Activated CD4-positive, alpha-beta T cell treated with anti-CD3 and anti-CD28 coated beads for 1 hour (primary cell): ENCODE measurements around the gene B3GALNT2.
A peak's percentile ranks its signal among the peaks of the same experiment; 100 is the strongest.

Source experiments
- DNase-seq: peaks from one replicate; pipeline ENCODE4 v3.0.0-alpha.2; 2020

Gene B3GALNT2

DNA sequence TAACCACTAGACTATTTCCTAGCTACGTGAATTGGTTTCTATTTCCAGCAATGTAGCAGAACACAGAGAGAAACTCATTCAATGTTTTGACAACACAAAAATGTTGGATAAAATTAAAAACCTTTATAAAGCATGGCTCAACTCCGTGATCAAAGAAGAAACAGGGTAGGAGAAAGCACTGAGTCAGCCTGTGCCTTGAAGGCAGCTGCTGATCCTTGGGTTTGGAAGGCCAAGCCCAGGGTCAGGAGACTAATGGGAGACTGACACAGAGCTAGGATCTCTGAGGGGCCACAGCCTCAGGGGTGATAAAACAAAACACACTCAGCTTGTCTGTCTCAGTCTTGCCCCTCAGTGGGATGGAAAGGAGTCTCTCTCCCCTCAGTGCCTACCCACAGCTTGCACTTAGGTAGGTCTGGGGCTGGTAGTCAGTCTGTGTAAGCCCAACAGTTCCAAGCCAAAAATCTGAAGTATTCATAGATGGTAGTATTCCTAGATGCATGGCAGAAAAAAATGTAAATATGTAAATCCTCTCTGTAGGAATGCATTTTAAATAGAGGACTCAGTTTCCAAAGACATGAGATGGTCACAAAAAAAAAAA lies 53.3 kb downstream of the B3GALNT2 start:
- DNase-seq = no peak

GRCh38 chr1:235450433-235450832 lies 53.8 kb downstream of the B3GALNT2 start:
- no peak for DNase-seq

- DNase-seq = no peak
Observed at GRCh38 chr1:235448616-235449015, 55.6 kb downstream of the B3GALNT2 start.

GRCh38 chr1:235442788-235443429 lies 61.3 kb downstream of the B3GALNT2 start:
- DNase-seq = no peak

GRCh38 chr1:235441159-235441685 lies 63.0 kb downstream of the B3GALNT2 start:
- no peak for DNase-seq

DNA sequence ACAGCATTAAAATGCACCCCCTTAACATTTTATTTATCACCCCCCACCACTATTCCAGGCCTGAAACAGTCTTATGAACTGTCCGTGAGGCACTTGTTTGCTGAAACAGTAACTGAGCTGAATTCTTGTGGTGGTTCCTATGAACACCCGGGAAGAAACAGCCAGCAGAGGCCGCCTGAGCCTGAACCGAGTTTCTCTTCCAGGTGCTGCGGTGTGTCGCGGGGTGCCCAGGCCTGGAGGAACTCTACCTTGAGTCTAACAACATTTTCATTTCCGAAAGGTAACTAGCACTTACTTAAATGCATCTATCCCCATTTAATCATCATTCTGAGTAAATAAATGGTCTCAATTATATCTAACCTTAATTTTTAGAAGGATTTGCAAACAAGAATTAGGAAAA lies 70.3 kb downstream of the B3GALNT2 start:
- no peak for DNase-seq

DNA sequence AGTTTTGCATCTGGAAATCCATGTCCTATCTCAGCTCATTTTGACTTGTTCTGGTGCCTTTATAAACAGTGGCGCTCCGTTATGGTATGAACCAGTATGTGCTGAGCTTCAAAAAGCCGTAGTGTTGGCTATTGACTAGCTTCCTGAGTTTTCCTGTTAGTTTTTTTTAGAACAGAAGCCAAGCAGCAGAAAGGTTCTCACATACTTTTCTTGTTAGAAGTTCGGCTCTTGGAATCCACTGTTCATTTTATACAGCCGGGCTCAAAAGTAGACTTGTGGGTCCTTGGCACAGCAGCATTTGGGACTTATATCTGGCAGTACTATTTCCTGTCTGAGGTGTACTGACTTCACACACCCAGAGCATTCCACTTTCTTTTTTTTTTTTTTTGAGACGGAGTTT lies 73.3 kb downstream of the B3GALNT2 start:
- no peak for DNase-seq

DNA sequence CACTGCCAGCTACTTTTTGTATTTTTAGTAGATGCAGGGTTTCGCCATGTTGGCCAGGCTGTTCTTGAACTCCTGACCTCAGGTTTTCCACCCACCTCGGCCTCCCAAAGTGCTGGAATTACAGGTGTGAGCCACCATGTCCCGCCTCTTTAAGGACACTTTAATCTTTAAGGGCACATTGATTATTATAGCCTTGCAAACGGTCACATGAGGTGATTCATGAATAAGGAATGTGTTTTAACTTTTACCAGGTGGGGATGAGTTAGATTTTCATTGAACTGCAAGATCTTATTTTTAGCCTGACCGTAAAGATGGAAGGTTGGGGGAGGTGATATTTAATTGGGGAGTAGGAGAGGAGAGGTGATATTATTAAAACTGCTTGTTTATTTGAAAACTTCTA lies 75.1 kb downstream of the B3GALNT2 start:
- no peak for DNase-seq

DNA sequence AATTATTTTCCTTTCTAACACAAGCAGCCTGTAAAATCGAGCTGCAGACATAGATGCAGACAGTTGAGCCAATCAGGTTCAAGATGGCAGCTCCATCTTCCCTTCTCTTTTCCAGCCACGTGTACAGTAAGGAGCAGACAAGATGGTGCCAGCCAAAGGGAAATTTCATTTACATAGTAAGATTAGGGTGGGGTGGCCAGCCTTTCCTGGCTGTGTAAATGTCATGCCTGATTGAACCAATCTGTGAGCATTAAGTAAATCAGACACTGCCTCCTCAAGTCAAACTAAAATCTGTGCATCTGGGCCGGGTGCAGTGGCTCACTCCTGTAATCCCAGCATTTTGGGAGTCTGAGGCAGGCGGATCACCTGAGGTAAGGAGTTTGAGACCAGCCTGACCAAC lies 76.8 kb downstream of the B3GALNT2 start:
- DNase-seq = no peak

- no peak for DNase-seq
Observed at GRCh38 chr1:235426680-235427079, 77.6 kb downstream of the B3GALNT2 start.

DNA sequence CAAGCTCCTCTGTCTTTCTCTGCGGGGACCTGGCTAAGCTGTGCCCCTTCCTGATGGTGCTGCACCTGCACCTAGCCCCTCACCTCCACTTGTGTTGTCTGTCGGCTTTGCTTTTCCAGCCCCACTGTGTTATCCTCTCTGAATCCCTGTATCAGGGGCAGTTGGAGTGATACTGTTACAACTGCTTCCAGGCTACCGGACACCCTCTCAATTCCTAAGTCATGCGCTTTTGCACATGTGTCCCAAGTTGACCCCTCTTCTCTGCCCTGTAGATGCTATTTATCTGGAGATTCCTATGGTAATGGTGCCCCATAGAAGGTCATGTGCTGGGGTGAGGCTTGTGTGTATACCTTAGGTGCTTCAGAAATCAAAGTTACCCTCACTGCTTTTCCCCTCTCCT lies 78.1 kb downstream of the B3GALNT2 start:
- no peak for DNase-seq

DNA sequence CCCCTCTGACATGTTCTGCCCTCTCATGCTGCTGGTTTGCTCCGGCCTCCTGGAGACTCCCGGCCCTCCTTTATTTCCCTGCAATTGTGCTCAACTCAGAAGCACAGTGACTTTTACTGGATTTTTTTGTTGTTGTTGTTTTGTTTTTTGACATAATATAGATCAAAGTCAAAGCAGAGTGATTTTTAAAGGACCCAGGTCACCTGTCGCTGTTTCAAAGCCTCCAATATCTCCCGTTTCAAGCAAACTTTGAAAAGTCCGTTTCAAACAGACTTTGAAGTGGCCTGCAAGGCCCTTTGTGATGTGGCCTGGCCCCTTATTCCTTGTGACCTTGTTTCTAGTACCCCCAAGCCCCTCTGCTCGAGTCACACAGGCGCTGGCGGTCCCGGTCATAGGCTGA lies 78.9 kb downstream of the B3GALNT2 start:
- DNase-seq = no peak

DNA sequence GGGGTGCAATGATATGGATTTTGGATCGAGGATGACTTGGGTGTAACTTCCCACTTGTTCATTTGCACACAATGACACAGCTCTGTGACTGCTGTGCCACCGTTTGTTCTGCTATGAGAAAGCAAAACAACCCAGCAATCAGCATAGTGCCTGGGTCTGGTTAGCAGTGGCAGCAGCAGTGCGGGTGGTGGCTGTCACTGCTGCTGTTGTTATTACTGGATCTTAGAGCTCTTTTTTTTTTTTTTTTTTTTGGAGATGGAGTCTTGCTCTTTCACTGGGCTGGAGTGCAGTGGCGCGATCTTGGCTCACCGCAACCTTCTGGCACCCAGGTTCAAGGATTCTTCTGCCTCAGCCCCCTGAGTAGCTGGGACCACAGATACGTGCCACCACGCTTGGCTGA lies 80.2 kb downstream of the B3GALNT2 start:
- DNase-seq = no peak

DNA sequence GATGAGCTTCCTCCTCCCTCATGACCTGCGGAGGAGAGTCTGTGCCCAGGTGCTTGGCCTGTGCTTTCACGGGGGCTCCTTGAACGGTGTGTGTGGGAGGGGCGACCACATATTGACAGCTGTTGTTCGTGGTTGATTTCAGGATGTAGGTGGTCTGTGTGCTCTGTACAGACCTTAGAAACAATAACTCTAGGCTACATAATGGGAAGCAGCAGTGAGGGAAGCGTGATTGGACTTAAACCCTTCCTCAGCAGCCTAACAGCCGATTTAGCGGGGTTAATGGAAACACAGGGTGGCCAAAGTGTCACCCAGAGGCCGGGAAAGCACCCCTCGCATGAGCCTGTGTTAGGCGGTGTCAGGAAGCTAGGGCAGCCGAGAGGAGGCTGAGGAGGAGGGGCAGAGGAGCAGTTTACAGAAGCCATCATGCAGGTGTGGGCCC lies 81.0 kb downstream of the B3GALNT2 start:
- no peak for DNase-seq

GRCh38 chr1:235421751-235422150 lies 82.5 kb downstream of the B3GALNT2 start:
- DNase-seq = no peak

DNA sequence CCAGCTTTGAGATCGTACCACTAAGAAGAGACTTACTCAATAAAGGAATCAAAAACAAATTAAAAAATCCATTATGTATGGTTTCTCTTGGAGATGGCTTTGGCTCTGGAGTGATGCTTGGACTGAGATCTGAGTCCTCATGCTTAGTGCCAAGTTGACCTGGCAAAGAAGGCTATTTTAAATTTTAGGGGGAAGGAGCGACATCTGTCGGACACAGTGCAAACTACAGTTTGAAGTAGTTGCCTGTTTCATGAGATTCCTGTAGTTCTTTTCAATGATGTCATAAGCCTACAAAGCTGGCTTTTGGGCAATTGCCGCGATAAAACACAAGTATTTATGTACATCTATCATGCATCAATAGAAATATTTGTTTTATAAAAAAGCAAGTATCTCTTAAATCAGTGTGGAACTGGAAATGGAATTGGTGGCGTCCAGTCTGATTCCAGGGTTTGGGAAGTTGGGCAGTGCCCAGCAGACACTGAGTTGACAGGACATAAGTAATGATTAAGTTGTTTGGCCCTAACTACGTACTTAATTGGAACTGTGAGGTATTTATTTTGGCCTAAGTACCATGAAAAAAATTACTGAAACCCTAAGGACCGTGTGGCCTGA lies 87.1 kb downstream of the B3GALNT2 start:
- DNase-seq = peak; percentile 35

- DNase-seq = no peak
Observed at GRCh38 chr1:235416662-235417049, 87.6 kb downstream of the B3GALNT2 start.

DNA sequence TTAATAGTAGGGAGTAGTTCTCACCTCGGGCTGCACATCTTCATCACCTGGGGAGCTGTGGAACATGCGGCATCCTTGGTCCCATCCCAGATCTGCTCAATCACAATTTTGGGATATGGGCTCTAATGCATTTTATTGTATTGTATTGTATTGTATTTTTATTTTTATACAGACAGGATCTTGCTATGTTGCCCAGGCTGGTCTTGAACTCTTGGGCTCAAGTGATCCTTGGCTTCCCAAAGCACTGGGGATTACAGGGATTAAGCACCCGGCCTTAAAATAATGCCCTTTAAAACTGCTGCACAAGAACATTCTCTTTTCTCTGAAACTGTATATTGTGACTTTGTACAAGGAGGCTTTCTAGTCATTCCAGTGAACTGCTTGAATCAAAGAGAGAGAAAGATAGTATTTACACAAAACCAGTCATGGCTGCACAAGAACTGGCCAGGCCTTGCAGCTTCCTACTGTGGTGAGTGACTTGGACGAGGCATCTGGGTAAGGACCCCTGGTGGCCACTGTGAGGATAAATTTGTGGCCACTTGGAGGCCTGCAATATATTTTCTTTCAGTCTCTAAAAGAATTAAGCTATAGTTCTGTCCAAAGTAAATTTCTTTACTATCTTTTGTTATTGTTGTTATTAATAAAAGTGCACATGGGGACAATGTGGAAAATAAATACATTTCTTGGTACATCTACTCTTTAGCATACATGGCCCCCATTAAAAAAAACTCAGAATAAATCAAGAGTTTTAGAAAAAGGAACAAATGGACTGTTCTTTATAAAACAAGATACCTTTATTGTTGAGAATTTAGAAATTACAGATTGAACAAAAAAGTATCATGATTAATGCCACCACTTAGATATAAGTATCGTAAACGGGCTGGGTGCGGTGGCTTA lies 89.0 kb downstream of the B3GALNT2 start:
- peak; percentile 37 for DNase-seq

- no peak for DNase-seq
Observed at GRCh38 chr1:235411489-235412486, 92.5 kb downstream of the B3GALNT2 start.

- no peak for DNase-seq
Observed at GRCh38 chr1:235410467-235410866, 93.8 kb downstream of the B3GALNT2 start.

DNA sequence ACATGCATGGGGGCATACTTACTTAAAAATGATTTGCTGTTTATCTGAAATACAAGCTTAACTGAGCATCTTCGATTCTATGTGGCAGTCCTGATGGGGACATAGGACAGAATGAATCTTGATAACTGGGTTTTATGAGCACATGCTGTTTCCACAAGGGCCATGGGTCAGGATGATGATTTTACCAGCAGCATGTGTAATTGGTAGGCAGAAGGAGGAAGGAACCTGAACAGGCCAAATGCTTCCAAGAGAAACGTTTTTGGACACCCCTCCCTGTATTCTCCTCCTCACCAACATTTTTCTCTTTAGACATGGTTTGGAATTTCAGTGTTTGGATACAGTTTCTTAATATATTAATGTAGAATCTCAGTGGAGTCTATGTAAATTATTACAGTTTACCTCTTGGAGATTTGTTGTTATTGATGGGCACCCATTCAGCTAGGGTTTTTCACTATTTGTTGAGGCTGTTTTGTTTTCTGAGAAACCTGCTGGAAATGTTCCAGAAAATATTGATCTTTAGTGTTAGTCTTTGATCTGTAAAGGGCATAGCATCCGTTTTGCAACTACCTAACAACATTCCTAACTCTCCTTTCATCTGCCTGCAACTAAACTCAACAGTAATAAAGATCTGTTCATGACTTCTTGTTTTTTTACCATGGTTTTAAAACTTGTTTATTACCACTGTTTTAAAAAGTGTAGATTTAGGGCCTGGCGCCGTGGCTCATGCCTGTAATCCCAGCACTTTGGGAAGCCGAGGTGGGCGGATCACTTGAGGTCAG lies 95.0 kb downstream of the B3GALNT2 start:
- no peak for DNase-seq
